Subcutaneous abdominal adipose tissue (tissue), 5 donors: ENCODE data around the gene MEIS1.

Source experiments
- H3K27ac ChIP-seq: one replicate; pipeline ENCODE4 v1.7.0; 2013; ENCODE audit warnings: low read depth, mild to moderate bottlenecking, inconsistent platforms, low read length, moderate library complexity
- H3K27me3 ChIP-seq, 5 donors: one replicate each; pipeline ENCODE4 v1.7.0; 2013; ENCODE audit warnings: low read length in 5 of 5, inconsistent platforms in 1 of 5; ENCODE audit not compliant: control insufficient read depth in 5 of 5, insufficient read depth in 4 of 5
- H3K36me3 ChIP-seq, 5 donors: one replicate each; pipeline ENCODE4 v1.7.0; 2013; ENCODE audit warnings: low read length in 5 of 5; ENCODE audit not compliant: control insufficient read depth in 5 of 5, insufficient read depth in 5 of 5
- H3K4me1 ChIP-seq, 5 donors: one replicate each; pipeline ENCODE4 v1.7.0; 2013; ENCODE audit warnings: low read length in 5 of 5, mild to moderate bottlenecking in 3 of 5, moderate library complexity in 1 of 5; ENCODE audit not compliant: control insufficient read depth in 5 of 5, insufficient read depth in 5 of 5
- H3K4me3 ChIP-seq, 5 donors: one replicate each; pipeline ENCODE4 v1.7.0; 2013; ENCODE audit warnings: low read length in 5 of 5, low read depth in 1 of 5
- H3K9ac ChIP-seq, 5 donors: one replicate each; pipeline ENCODE4 v1.7.0; 2013; ENCODE audit warnings: low read length in 5 of 5, mild to moderate bottlenecking in 4 of 5, moderate library complexity in 3 of 5
- H3K9me3 ChIP-seq, 5 donors: one replicate each; pipeline ENCODE4 v1.7.0; 2013; ENCODE audit warnings: low read length in 5 of 5; ENCODE audit not compliant: control insufficient read depth in 5 of 5
- donor health status: healthy.
- donor health status: healthy.
- donor health status: healthy.
- donor health status: healthy.
- donor health status: healthy.

The MEIS1 gene

GRCh38 chr2:66569974-66570373 is 135.0 kb downstream of the MEIS1 start:
- H3K27ac ChIP-seq = no peak overlapping the region
- peaks cover 0 to 6% (median 3%) of the 10 kb centered on the region in 5 donors for H3K36me3 ChIP-seq
- peaks cover 0 to 21% (median 12%) of the 10 kb centered on the region in 5 donors for H3K4me1 ChIP-seq
- no peak overlapping the region for H3K4me3 ChIP-seq
- no peak overlapping the region for H3K9ac ChIP-seq
- peaks cover 0 to 5% (median 0%) of the 10 kb centered on the region in 5 donors for H3K27me3 ChIP-seq
- no peaks in the 10 kb centered on the region for H3K9me3 ChIP-seq

- Histone ChIP-seq H3K27me3 (peaks cover 0 to 5% (median 0%) of the 10 kb centered on the region in 5 donors), H3K4me1 (peaks cover 0 to 25% (median 17%) of the 10 kb centered on the region in 5 donors), H3K27ac (no peak overlapping the region), H3K9me3 (no peaks in the 10 kb centered on the region), H3K36me3 (peaks cover 0 to 6% (median 3%) of the 10 kb centered on the region in 5 donors), H3K9ac (no peak overlapping the region), H3K4me3 (no peak overlapping the region)
Observed at GRCh38 chr2:66570471-66570870, 135.5 kb downstream of the MEIS1 start.

- Histone ChIP-seq H3K9ac (no peak overlapping the region), H3K36me3 (peaks cover 0 to 6% (median 3%) of the 10 kb centered on the region in 5 donors), H3K4me1 (peaks cover 1 to 38% (median 32%) of the 10 kb centered on the region in 5 donors), H3K27me3 (peaks cover 0 to 13% (median 9%) of the 10 kb centered on the region in 5 donors), H3K27ac (no peak overlapping the region), H3K4me3 (no peak overlapping the region), H3K9me3 (no peaks in the 10 kb centered on the region)
Observed at GRCh38 chr2:66571918-66572317, 137.0 kb downstream of the MEIS1 start.

GRCh38 chr2:66572391-66572790 is 137.5 kb downstream of the MEIS1 start:
- peaks cover 0 to 6% (median 3%) of the 10 kb centered on the region in 5 donors for H3K36me3 ChIP-seq
- H3K4me3 ChIP-seq = no peak overlapping the region
- H3K4me1 ChIP-seq = peaks cover 3 to 43% (median 37%) of the 10 kb centered on the region in 5 donors
- no peak overlapping the region for H3K27ac ChIP-seq
- H3K9ac ChIP-seq = no peak overlapping the region
- no peaks in the 10 kb centered on the region for H3K9me3 ChIP-seq
- H3K27me3 ChIP-seq = peaks cover 2 to 18% (median 14%) of the 10 kb centered on the region in 5 donors

- H3K9me3 ChIP-seq = no peaks in the 10 kb centered on the region
- H3K4me3 ChIP-seq = no peak overlapping the region
- H3K27me3 ChIP-seq = peaks cover 12 to 28% (median 24%) of the 10 kb centered on the region in 5 donors
- H3K36me3 ChIP-seq = peaks cover 0 to 6% (median 3%) of the 10 kb centered on the region in 5 donors
- H3K4me1 ChIP-seq = peaks cover 3 to 51% (median 45%) of the 10 kb centered on the region in 5 donors
- no peak overlapping the region for H3K9ac ChIP-seq
- no peak overlapping the region for H3K27ac ChIP-seq
Observed at GRCh38 chr2:66573416-66573815, 138.5 kb downstream of the MEIS1 start.

GRCh38 chr2:66573821-66574233 is 138.9 kb downstream of the MEIS1 start:
- no peak overlapping the region for H3K4me3 ChIP-seq
- H3K9ac ChIP-seq = no peak overlapping the region

GRCh38 chr2:66574701-66575624 is 140.0 kb downstream of the MEIS1 start:
- H3K4me1 ChIP-seq = peaks cover 3 to 37% (median 36%) of the 10 kb centered on the region in 5 donors
- peak overlapping the region; percentile 70 for H3K27ac ChIP-seq
- H3K27me3 ChIP-seq = peaks cover 16 to 40% (median 35%) of the 10 kb centered on the region in 5 donors
- peak overlapping the region in 3 of 5 donors; percentile 55 to 64 (median 56) for H3K9ac ChIP-seq
- no peaks in the 10 kb centered on the region for H3K9me3 ChIP-seq
- peak overlapping the region; percentile 56 to 77 (median 69) for H3K4me3 ChIP-seq
- H3K36me3 ChIP-seq = peaks cover 0 to 6% (median 3%) of the 10 kb centered on the region in 5 donors

More at GRCh38 chr2:66573821-66574233, 138.9 kb downstream of the MEIS1 start:
- peaks cover 3 to 48% (median 44%) of the 10 kb centered on the region in 5 donors for H3K4me1 ChIP-seq
- H3K27me3 ChIP-seq = peaks cover 16 to 29% (median 27%) of the 10 kb centered on the region in 5 donors
- H3K36me3 ChIP-seq = peaks cover 0 to 6% (median 3%) of the 10 kb centered on the region in 5 donors
- no peaks in the 10 kb centered on the region for H3K9me3 ChIP-seq
- H3K27ac ChIP-seq = no peak overlapping the region

- peaks cover 3 to 37% (median 34%) of the 10 kb centered on the region in 5 donors for H3K4me1 ChIP-seq
- peaks cover 0 to 6% (median 3%) of the 10 kb centered on the region in 5 donors for H3K36me3 ChIP-seq
- peak overlapping the region; percentile 56 to 77 (median 69) for H3K4me3 ChIP-seq
- H3K27me3 ChIP-seq = peaks cover 16 to 45% (median 38%) of the 10 kb centered on the region in 5 donors
- H3K27ac ChIP-seq = peak overlapping the region; percentile 70
- peak overlapping the region in 3 of 5 donors; percentile 39 to 59 (median 56) for H3K9ac ChIP-seq
- no peaks in the 10 kb centered on the region for H3K9me3 ChIP-seq
Observed at GRCh38 chr2:66575625-66576310, 140.8 kb downstream of the MEIS1 start.

- peak overlapping the region; percentile 41 for H3K27ac ChIP-seq
- peak overlapping the region in 1 of 5 donors; percentile 71 for H3K9ac ChIP-seq
- H3K4me3 ChIP-seq = peak overlapping the region in 4 of 5 donors; percentile 60 to 71 (median 66)
- peaks cover 0 to 3% (median 2%) of the 10 kb centered on the region in 5 donors for H3K36me3 ChIP-seq
- H3K4me1 ChIP-seq = peaks cover 3 to 41% (median 37%) of the 10 kb centered on the region in 5 donors
- no peaks in the 10 kb centered on the region for H3K9me3 ChIP-seq
- peaks cover 16 to 50% (median 42%) of the 10 kb centered on the region in 5 donors for H3K27me3 ChIP-seq
Observed at GRCh38 chr2:66576311-66576560, 141.3 kb downstream of the MEIS1 start.
